GM19193 (cell line): ENCODE measurements around the gene E2F1.

ENCODE experiments used
- POLR2A ChIP-seq: IDR thresholded peaks from 4 replicates; pipeline ENCODE4 v1.6.1; 2011; ENCODE audit not compliant: insufficient read depth, insufficient read length; ENCODE audit errors: extremely low read depth

E2F1 gene

DNA sequence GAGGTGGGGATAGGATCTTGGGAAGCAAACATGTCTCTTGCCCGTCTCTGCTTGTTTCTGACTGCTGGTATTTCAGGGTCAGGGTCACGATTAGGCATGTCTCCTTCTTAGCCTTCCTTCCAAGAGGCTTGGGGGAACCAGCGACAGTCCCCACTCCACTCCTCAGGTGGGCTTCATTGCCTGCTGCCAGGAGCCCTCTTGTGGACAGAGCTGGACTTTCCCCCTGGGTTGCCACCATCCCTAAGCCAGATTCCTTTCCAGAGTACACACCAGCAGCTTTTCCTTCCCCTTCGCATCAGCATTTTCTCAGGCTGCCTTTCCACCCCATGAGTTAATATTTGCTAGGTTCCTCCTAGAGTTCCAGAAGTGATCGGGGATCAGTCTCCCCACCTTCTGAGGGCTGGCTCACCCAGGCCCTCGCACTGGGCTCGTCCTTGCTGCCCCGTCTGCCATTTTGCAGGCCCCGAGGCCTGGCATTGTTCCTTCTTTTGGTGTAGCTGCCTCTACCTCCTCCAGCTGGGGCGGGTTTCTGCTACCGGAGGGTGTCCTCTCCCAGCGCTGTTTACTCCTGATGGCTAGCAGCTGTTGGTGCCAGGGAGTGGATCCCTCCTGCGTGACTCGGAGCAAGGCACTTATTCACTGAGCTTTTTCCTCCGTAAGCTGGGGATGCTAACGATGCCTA is 32.8 kb downstream of the E2F1 start:
- TF ChIP-seq POLR2A = no peak

DNA sequence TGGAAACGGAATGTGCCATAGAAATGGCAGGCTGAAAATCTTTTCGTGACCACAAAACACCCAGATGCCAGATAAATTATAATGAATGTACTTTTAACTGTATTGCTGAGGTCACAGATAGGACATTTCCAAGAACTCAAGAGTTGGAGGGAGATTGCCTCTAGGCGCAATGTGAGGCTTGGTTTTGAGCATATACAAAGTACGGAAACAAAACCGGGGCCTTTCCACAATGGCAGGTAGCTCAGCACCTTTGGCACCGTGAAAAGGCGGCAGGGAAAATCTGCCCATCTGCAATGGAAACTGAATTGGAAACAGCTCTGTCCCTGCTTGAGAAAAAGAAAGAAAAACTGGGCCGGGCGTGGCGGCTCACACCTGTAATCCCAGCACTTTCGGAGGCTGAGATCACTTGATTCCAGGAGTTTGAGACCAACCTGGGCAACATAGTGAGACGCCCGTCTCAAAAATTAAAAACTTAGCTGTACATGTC is 34.6 kb downstream of the E2F1 start:
- no peak for TF ChIP-seq POLR2A

- no peak for TF ChIP-seq POLR2A
These were observed 35.2 kb downstream of the E2F1 start for GRCh38 chr20:33650753-33651561.

GRCh38 chr20:33650111-33650752 is 36.0 kb downstream of the E2F1 start:
- TF ChIP-seq POLR2A = no peak

DNA sequence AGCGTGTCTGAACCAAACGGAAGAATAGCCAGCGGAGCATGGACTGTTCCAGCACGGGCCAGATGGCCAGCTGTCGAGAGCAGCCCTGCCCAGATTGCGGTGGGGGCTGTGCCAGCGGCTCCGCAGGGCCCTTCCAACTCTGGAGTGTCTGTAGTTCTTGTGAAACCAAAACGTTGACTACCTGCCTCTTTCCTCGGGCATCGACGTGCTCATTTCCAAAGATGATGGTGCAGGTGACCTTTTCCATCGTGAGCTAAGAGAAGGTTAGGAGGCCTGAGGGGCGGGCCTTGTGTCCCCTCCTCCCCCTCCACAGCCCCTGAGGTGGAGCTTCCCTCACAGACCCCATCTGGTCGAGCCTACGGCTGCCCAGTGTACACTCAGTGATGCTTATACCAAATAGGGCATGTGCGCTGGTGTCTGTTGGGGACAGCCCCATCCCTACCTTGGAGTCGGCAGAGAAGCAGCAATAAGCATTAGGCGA is 36.9 kb downstream of the E2F1 start:
- TF ChIP-seq POLR2A = no peak

DNA sequence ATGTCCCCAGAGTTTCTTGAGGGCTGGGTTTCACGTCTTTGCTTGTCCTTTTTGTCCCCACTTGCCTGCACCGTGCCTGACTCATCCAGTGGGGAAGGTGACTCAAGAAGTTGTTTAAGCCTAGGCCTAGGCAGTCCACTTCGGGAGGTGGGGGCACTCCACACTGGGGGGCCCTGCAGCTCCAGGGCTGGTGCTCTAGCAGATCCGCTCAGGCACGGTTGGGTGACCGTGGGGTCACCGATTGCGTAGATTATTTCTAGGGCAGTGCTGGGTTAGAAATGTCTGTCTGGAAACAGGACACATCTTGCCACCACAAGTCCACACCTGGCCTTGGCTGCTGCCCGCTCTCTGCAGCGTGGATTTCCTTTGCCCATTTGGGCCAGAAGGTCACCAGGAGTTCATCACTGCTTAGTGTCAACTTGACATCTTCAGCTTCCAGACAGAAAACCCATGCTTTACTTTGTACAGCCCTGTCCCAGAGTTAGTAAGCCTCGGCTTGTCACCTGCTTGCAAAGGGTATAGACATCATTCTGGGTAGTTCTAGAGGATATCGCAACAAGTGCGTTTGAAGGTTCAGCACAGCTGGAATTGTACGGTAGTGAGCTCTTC is 37.7 kb downstream of the E2F1 start:
- no peak for TF ChIP-seq POLR2A

DNA sequence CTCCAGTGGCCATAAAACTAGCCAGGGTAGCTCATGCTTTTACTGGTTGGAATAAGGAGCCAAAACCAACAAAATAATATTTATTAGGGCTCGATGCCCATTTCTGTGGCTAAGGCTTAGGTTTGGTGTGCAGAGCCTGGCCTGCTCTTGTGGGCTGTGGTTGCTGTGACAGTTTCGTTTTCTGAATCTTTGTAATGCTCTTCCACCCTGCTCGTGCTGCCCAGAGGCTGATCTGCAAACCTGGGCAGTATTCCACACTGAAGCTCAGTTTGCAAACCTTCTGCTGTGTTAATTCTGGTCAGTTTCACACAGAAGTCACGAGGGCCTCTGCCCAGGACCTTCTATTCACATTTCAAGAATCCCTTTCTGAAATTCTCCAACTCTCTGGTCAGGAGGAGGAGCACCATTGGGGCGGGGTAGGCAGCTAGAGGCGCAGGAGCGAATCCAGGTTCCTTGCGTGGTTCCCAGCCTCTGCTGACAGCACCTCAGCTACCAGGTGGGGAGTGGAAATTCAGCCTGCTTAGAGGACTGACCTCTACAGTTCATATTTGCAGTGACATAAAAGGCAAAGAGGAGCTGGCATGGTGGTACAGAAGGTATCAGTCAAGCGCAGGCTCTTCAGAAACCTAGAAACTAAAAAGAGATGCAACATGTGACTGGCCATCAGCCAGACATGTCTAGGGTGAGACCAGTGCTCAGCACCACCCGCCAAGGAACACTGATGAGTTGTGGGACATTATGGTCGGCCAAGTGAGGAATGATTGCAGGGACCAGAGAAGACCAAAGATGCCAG is 38.4 kb downstream of the E2F1 start:
- no peak for TF ChIP-seq POLR2A

- no peak for TF ChIP-seq POLR2A
These were observed 40.0 kb downstream of the E2F1 start for GRCh38 chr20:33646191-33646590.

DNA sequence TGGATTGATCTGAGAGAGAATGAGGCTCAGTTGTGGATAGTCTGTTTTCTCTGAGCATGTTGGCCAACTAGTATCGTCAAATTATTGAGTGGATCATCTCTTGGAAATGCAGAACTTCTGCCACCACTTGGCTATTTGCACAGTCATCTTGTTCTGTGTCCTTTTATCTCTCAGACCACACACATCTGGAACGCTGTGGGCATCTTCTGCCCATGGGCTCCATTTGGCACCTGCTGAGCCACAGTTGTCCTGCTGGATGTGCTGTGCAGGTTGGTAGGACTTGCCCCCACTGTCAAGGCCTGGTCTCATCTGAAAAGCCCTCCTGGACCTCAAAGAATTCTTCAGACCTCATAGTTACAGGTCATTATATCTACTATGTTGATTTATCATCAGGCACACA is 40.8 kb downstream of the E2F1 start:
- TF ChIP-seq POLR2A = no peak

- no peak for TF ChIP-seq POLR2A
These were observed 41.2 kb downstream of the E2F1 start for GRCh38 chr20:33645072-33645358.

- no peak for TF ChIP-seq POLR2A
These were observed 41.7 kb downstream of the E2F1 start for GRCh38 chr20:33644313-33645071.

DNA sequence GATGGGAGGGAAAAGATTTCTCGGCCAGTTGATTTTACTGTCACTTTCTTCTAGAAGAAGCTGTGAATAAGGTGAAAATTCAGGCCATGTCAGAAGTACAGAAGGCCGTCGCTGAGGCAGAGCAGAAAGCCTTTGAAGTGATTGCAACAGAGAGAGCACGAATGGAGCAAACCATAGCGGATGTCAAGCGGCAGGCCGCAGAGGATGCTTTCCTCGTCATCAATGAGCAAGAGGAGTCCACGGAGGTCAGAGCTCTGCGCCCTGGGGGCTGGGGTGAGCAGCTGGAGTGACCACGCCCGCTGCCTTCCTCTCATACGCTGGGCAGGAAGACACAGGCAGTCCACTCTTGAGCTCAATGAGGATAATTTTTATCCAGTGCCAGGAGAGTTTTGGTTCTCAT is 45.9 kb downstream of the E2F1 start:
- no peak for TF ChIP-seq POLR2A

DNA sequence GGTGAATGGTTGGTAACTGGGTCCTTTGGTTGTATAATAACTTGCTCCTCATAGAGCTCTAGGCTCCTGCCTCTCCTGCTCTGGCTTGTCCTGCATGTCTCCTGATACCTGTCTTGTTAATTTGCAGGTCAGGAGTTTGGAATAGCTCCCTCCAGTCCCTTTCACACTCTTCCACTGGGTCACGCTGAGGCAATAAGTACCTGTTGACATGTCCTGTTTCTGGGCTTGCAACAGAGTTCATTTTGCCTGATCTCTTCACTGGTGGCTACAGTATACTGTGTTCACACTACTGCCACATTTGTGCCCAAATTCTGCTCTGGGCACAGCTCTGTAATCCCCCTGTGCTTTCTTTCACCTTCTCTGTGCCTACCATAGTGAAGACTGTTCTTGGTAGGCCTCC is 49.4 kb downstream of the E2F1 start:
- no peak for TF ChIP-seq POLR2A

GRCh38 chr20:33635341-33635740 is 50.8 kb downstream of the E2F1 start:
- no peak for TF ChIP-seq POLR2A
